Gastroesophageal sphincter (tissue), 4 donors: Measurements from ENCODE around the gene SPATA21. TPM values are rescaled to one million over a fixed set of nuclear protein-coding genes. Genes with fewer than 3 reads are reported as not detected.

Experiments used
- ATAC-seq: fragments of 150-250 bp; one replicate; pipeline ENCODE4 v1.9.1; 2016; ENCODE audit warnings: mild to moderate bottlenecking, moderate library complexity
- H3K27ac ChIP-seq, 4 donors: fragments of 200-600 bp; sonication (generic) in 3 of 4; 1 replicate in 3 of 4; 2 replicates in 1 of 4; pipeline ENCODE4 v1.5.1; 2016 to 2019
- H3K27me3 ChIP-seq: fragments of 200-600 bp; sonication (generic); one replicate; pipeline ENCODE4 v1.5.1; 2019
- H3K36me3 ChIP-seq, 2 donors: fragments of 200-600 bp; sonication (generic); one replicate each; pipeline ENCODE4 v1.5.1; 2019; ENCODE audit warnings: control low read depth in 1 of 2
- H3K4me1 ChIP-seq, 3 donors: fragments of 200-600 bp; sonication (generic); 1 replicate in 2 of 3; 2 replicates in 1 of 3; pipeline ENCODE4 v1.5.1; 2016 to 2019; ENCODE audit warnings: control low read depth in 2 of 3
- H3K4me3 ChIP-seq, 2 donors: fragments of 200-600 bp; sonication (generic); one replicate each; pipeline ENCODE4 v1.5.1; 2019; ENCODE audit warnings: mild to moderate bottlenecking in 1 of 2, moderate library complexity in 1 of 2
- H3K9me3 ChIP-seq, 3 donors: fragments of 200-600 bp; sonication (generic); one replicate each; pipeline ENCODE4 v1.5.1; 2017 to 2019; ENCODE audit warnings: control low read depth in 2 of 3
- CTCF ChIP-seq, 4 experiments: fragments of 200-600 bp in 2 of 4; fragments of 450-650 bp in 2 of 4; sonication (generic) in 1 of 4; IDR thresholded peaks; one replicate each; pipeline ENCODE4 v1.5.1; 2017 to 2019; ENCODE audit warnings: antibody characterized with exemption in 4 of 4, mild to moderate bottlenecking in 2 of 4, moderate library complexity in 2 of 4
- EP300 ChIP-seq: sonication (generic); formaldehyde crosslinking; IDR thresholded peaks from one replicate; pipeline ENCODE4 v1.6.1; 2017; ENCODE audit warnings: antibody characterized with exemption, mild to moderate bottlenecking
- POLR2A ChIP-seq, 2 donors: fragments of 450-650 bp; IDR thresholded peaks; one replicate each; pipeline ENCODE4 v1.6.1; 2017; ENCODE audit warnings: antibody characterized with exemption in 2 of 2, mild to moderate bottlenecking in 2 of 2, moderate library complexity in 1 of 2
- POLR2AphosphoS5 ChIP-seq: sonication (generic); formaldehyde crosslinking; IDR thresholded peaks from one replicate; pipeline ENCODE4 v1.6.1; 2017; ENCODE audit warnings: antibody characterized with exemption
- WGBS, 2 donors: methylation state at CpG; one replicate each; pipeline ENCODE4 v1.1.5; 2018; ENCODE audit warnings: low coverage in 1 of 2; 5-methylcytosine and 5-hydroxymethylcytosine counted together
- total RNA-seq, 4 donors: library from RNA; depleted of rRNA; stranded (reverse); fragments of >200 nt; gene quantifications; one replicate each; pipeline ENCODE4 v1.1.0, GENCODE V29; 2016

The SPATA21 gene
- total RNA-seq, 4 donors from 2014 or later, result 0.12 to 3.6 TPM; not detected in 2

DNA sequence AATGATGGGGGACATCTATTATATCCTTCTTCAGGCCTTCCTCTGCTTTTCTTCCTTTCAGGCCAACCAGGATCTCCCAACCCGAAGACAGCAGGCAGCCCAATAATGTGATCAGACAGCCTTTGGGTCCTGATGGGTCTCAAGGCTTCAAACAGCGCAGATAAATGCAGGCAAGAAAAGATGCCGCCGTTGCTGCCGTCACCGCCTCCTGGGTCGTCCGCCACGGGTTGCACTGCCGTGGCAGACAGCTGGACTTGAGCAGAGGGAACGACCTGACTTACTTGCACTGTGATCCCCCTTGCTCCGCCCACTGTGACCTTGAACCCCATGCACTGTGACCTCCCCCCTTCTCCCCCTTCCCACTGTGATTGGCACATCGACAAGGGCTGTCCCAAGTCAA is 42.2 kb downstream of the SPATA21 start:
- ATAC-seq, result no peak
- no peaks in the 10 kb centered on the region for H3K27me3 ChIP-seq
- TF ChIP-seq CTCF (IDR thresholded peaks at IDR 0.05) (no peak), POLR2A (IDR thresholded peaks at IDR 0.05) (no peak), EP300 (no peak)
- WGBS, 2 donors, result 90% methylated on average over 12 of the region's 13 CpGs; no CpG with 5 or more reads in 1 of the 2 donors
- no peak overlapping the region for H3K4me3 ChIP-seq
- no peak overlapping the region for H3K27ac ChIP-seq
- H3K4me1 ChIP-seq, result peaks cover 0 to 50% (median 19%) of the 10 kb centered on the region in 3 donors
- peaks cover 0 to 72% of the 10 kb centered on the region in 2 donors for H3K36me3 ChIP-seq
- no peaks in the 10 kb centered on the region for H3K9me3 ChIP-seq

DNA sequence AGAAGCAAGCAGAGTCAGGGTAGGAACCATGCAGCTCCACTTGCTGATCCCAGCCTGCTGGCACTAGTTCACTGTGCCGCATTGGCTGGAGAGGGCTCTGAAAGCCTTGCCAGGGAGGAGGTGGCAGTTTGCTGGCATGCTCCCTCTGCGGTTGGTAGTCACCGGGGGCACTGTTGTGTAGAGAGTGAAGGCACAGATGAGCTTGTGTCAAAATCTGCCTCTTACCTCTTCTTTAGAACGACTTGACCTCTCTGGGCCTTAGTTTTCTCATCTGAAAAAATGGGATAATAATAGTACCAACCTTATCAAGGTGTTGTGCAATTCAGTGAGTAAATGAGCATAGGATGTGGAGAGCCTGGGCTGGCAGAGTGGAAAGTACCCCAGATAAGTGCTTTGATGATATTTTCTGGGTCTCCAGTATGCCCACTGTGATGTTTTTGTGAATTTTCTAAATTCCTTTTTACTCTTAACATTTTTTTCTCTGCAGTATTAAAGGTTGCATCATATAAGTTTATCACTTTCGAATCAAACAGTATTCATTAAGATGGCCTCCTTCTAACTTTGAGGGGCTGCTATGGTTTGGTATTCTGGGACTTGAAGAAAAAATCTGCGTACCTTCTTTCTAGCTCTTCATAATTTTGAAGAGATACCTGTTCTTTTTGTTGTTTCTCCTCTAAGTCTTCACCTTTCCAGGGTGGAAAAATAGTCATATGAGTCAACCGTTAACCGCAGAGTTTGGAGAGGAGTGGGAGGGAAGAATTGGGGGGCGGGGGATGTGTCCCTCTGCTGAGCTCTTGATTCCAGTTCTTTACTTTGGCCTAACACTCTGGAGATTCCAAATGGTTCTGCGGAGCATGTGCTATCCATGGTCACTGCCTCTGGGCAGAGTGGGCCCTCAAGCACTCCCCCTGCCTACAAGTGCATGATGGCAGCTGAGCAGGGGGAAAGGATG is 43.4 kb downstream of the SPATA21 start:
- no peaks in the 10 kb centered on the region for H3K27me3 ChIP-seq
- ATAC-seq, result no peak
- TF ChIP-seq POLR2AphosphoS5, result no peak
- TF ChIP-seq CTCF (IDR thresholded peaks at IDR 0.05), result no peak
- no peaks in the 10 kb centered on the region for H3K9me3 ChIP-seq
- peaks cover 0 to 61% (median 19%) of the 10 kb centered on the region in 3 donors for H3K4me1 ChIP-seq
- H3K36me3 ChIP-seq, result peaks cover 0 to 61% of the 10 kb centered on the region in 2 donors
- 78 to 93% methylated on average over 8 to 10 of the region's 10 CpGs for WGBS, 2 donors
- peak overlapping the region in 1 of 4 donors; percentile 14 for H3K27ac ChIP-seq
- H3K4me3 ChIP-seq, result no peak overlapping the region

- Histone ChIP-seq H3K4me3 (no peak overlapping the region), H3K4me1 (peaks cover 1 to 70% (median 21%) of the 10 kb centered on the region in 3 donors), H3K36me3 (peaks cover 0 to 52% of the 10 kb centered on the region in 2 donors), H3K27me3 (no peaks in the 10 kb centered on the region), H3K27ac (peak overlapping the region in 2 of 4 donors; percentile 14 to 20), H3K9me3 (no peaks in the 10 kb centered on the region)
- peak; percentile 19 for ATAC-seq
- 60% methylated on average over 1 of the region's 21 CpGs; no CpG with 5 or more reads in 1 of the 2 donors for WGBS, 2 donors
- no peak for TF ChIP-seq POLR2A (IDR thresholded peaks at IDR 0.05)
- no peak for TF ChIP-seq POLR2AphosphoS5
- TF ChIP-seq EP300, result no peak
- TF ChIP-seq CTCF (IDR thresholded peaks at IDR 0.05), result no peak
Observed at GRCh38 chr1:16392740-16393569, 44.3 kb downstream of the SPATA21 start.

- ATAC-seq, result no peak
- H3K4me1 ChIP-seq, result peaks cover 7 to 77% (median 27%) of the 10 kb centered on the region in 3 donors
- H3K36me3 ChIP-seq, result peaks cover 0 to 36% of the 10 kb centered on the region in 2 donors
- no peak overlapping the region for H3K4me3 ChIP-seq
- H3K27ac ChIP-seq, result peak overlapping the region in 1 of 4 donors; percentile 25
- no peak for TF ChIP-seq EP300
- TF ChIP-seq POLR2A (IDR thresholded peaks at IDR 0.05), result no peak
- TF ChIP-seq CTCF (IDR thresholded peaks at IDR 0.05), result no peak
- no peak for TF ChIP-seq POLR2AphosphoS5
- no peaks in the 10 kb centered on the region for H3K9me3 ChIP-seq
- no peaks in the 10 kb centered on the region for H3K27me3 ChIP-seq
- 100% methylated on average over 1 of the region's 3 CpGs; no CpG with 5 or more reads in 1 of the 2 donors for WGBS, 2 donors
Observed at GRCh38 chr1:16391411-16391810, 45.8 kb downstream of the SPATA21 start.
